ENCODE data around the gene OR5T3.
"Not testable (repeated sequence)": the region's sequence is repeated elsewhere in the genome, so short reads cannot be mapped to it uniquely, and the experiment has no call there.

The OR5T3 gene

GRCh38 chr11:56251954-56252353, at the start of gene OR5T3:
Gene OR5T3, plus strand, starts transcription at chr11:56252254. Its CDS starts 0 bp downstream, at chr11:56252254.
- Histone ChIP-seq H3K27ac (ENCODE audit: low read length) (no peak within 1 kb of the TSS), H3K9me3 (ENCODE audit: insufficient read depth, low read length) (no peaks in the 10 kb centered on the region), H3K79me2 (ENCODE audit: low read length) (no peaks in the 10 kb centered on the region), H4K20me1 (ENCODE audit: insufficient read depth, low read length) (no peaks in the 10 kb centered on the region), H3K9ac (ENCODE audit: low read length) (no peak within 1 kb of the TSS), H2AFZ (ENCODE audit: low read depth, low read length) (no peak within 1 kb of the TSS), H3K4me2 (ENCODE audit: low read length) (no peak within 1 kb of the TSS), H3K27me3 (ENCODE audit: low read depth, low read length) (no peaks in the 10 kb centered on the region), H3K36me3 (replicated peaks; ENCODE audit: low read depth, low read length) (no peaks in the 10 kb centered on the region), H3K4me1 (ENCODE audit: low read length) (0 out of 2 replicates have a peak, but pooled peaks cover 5% of the 10 kb centered on the region), H3K4me3 (ENCODE audit: low read length) (no peak within 1 kb of the TSS)
- TF ChIP-seq CTCF (IDR thresholded peaks at IDR 0.05; ENCODE audit: low read depth, low read length): no peak
- no peak for TF ChIP-seq EZH2phosphoT487 (IDR thresholded peaks at IDR 0.05; ENCODE audit: low read depth)

DNA sequence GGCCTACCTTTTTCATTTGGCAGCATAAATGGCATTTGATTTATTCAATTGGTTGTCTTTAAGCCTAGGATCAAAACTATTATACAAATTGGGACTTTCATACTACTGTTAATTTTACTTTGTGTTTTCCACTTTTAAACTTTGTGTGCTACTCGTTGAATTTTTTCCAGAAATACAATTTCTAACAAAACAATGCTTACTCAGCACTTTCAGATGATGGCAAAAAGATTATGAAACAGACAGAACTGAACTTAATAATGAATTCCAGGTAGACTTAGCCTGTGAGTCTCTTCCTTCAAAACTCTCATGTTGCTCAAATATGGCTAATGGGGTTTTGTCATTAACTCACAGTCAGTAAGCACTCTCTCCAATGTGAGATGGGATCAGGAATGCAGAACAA, 44.3 kb upstream of the OR5T3 start:
- Histone ChIP-seq H3K27ac (ENCODE audit: low read length) (no peak overlapping the region), H2AFZ (ENCODE audit: low read depth, low read length) (no peak overlapping the region), H3K27me3 (ENCODE audit: low read depth, low read length) (no peaks in the 10 kb centered on the region), H4K20me1 (ENCODE audit: insufficient read depth, low read length) (no peaks in the 10 kb centered on the region), H3K4me2 (ENCODE audit: low read length) (no peak overlapping the region), H3K79me2 (ENCODE audit: low read length) (no peaks in the 10 kb centered on the region), H3K4me1 (ENCODE audit: low read length) (peaks cover 5% of the 10 kb centered on the region; the same call in 1 of the 2 replicates), H3K36me3 (replicated peaks; ENCODE audit: low read depth, low read length) (no peaks in the 10 kb centered on the region), H3K9ac (ENCODE audit: low read length) (no peak overlapping the region), H3K4me3 (ENCODE audit: low read length) (no peak overlapping the region), H3K9me3 (ENCODE audit: insufficient read depth, low read length) (no peaks in the 10 kb centered on the region)
- no peak for TF ChIP-seq EZH2phosphoT487 (IDR thresholded peaks at IDR 0.05; ENCODE audit: low read depth)
- TF ChIP-seq CTCF (IDR thresholded peaks at IDR 0.05; ENCODE audit: low read depth, low read length): no peak

DNA sequence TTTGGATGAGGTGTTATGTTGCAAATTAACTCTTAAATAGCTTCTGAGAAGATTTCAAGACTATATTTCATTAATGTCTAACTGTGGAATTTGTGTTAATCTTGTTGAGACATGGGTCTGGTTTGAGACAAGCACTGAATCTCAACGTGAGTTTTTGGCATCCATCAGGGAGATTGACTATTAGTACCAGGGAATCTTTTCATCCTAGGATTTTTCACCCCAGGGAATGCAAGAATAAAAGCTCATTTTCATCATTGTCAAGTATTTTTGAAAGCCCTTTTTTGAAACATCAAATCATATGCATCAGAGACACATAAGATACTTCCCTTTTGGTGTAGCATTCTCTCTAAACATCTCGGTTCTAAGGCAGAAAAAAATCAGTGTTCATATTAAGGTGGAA, 37.5 kb upstream of the OR5T3 start:
- Histone ChIP-seq H2AFZ (ENCODE audit: low read depth, low read length) (no peak overlapping the region), H4K20me1 (ENCODE audit: insufficient read depth, low read length) (no peaks in the 10 kb centered on the region), H3K4me1 (ENCODE audit: low read length) (peaks cover 4% of the 10 kb centered on the region; the same call in 1 of the 2 replicates), H3K79me2 (ENCODE audit: low read length) (no peaks in the 10 kb centered on the region), H3K9ac (ENCODE audit: low read length) (no peak overlapping the region), H3K27me3 (ENCODE audit: low read depth, low read length) (no peaks in the 10 kb centered on the region), H3K4me2 (ENCODE audit: low read length) (no peak overlapping the region), H3K27ac (ENCODE audit: low read length) (no peak overlapping the region), H3K4me3 (ENCODE audit: low read length) (no peak overlapping the region), H3K36me3 (replicated peaks; ENCODE audit: low read depth, low read length) (no peaks in the 10 kb centered on the region), H3K9me3 (ENCODE audit: insufficient read depth, low read length) (no peaks in the 10 kb centered on the region)
- TF ChIP-seq CTCF (IDR thresholded peaks at IDR 0.05; ENCODE audit: low read depth, low read length) (no peak), EZH2phosphoT487 (IDR thresholded peaks at IDR 0.05; ENCODE audit: low read depth) (no peak)

GRCh38 chr11:56219735-56220134, 32.3 kb upstream of the OR5T3 start:
- H3K27me3 ChIP-seq (ENCODE audit: low read depth, low read length); H3K4me2 ChIP-seq (ENCODE audit: low read length); H3K4me3 ChIP-seq (ENCODE audit: low read length); H3K36me3 ChIP-seq (replicated peaks; ENCODE audit: low read depth, low read length); H3K27ac ChIP-seq (ENCODE audit: low read length); H3K9ac ChIP-seq (ENCODE audit: low read length); H3K79me2 ChIP-seq (ENCODE audit: low read length); H2AFZ ChIP-seq (ENCODE audit: low read depth, low read length); H3K4me1 ChIP-seq (ENCODE audit: low read length); H3K9me3 ChIP-seq (ENCODE audit: insufficient read depth, low read length); H4K20me1 ChIP-seq (ENCODE audit: insufficient read depth, low read length): not testable (repeated sequence)

DNA sequence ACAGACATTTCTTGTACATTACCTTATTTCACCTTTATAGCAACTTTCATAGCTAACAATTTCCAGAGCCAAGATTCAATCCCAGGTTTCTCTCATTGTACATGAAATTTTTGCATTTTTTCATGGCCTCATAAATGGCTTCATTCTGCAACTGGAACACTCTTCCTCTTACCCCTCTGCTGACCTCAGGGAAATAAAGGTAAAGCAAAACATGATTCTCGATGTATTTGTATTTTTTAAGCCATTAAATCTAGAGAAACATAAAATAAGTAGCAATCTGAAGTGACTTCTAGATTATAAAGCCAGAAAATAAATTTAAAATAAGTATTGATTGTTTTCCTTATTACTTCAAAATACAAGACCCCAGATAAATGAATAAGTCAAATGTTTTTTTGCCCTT, 17.9 kb upstream of the OR5T3 start, which contains the start of gene OR5T2:
Gene OR5T2 (minus strand): TSS at position 101 of the 400 bp plus-strand sequence. CDS start 1,193 bp downstream, outside the sequence.
- no peak for TF ChIP-seq CTCF (IDR thresholded peaks at IDR 0.05; ENCODE audit: low read depth, low read length)
- no peak for TF ChIP-seq EZH2phosphoT487 (IDR thresholded peaks at IDR 0.05; ENCODE audit: low read depth)
- Histone ChIP-seq H3K27me3 (ENCODE audit: low read depth, low read length) (no peaks in the 10 kb centered on the region), H3K4me1 (ENCODE audit: low read length) (no peaks in the 10 kb centered on the region), H3K9me3 (ENCODE audit: insufficient read depth, low read length) (no peaks in the 10 kb centered on the region), H3K4me3 (ENCODE audit: low read length) (no peak within 1 kb of the TSS), H2AFZ (ENCODE audit: low read depth, low read length) (no peak within 1 kb of the TSS), H3K9ac (ENCODE audit: low read length) (no peak within 1 kb of the TSS), H3K36me3 (replicated peaks; ENCODE audit: low read depth, low read length) (no peaks in the 10 kb centered on the region), H3K4me2 (ENCODE audit: low read length) (no peak within 1 kb of the TSS), H3K79me2 (ENCODE audit: low read length) (no peaks in the 10 kb centered on the region), H4K20me1 (ENCODE audit: insufficient read depth, low read length) (no peaks in the 10 kb centered on the region), H3K27ac (ENCODE audit: low read length) (no peak within 1 kb of the TSS)

Measured in OCI-LY3 (cell line).